GM03348 (cell line): ENCODE data around the gene CTNNA3.

ENCODE experiments used
- DNase-seq: peaks from one replicate; pipeline ENCODE4 v3.0.0; 2012; ENCODE audit warnings: low spot score

The CTNNA3 gene

GRCh38 chr10:66284621-66285020, 1411.4 kb downstream of the CTNNA3 start:
- no peak for DNase-seq

- no peak for DNase-seq
Measured at GRCh38 chr10:66283874-66284464, 1412.0 kb downstream of the CTNNA3 start.

- no peak for DNase-seq
Measured at GRCh38 chr10:66283064-66283463, 1412.9 kb downstream of the CTNNA3 start.

- DNase-seq: no peak
Measured at GRCh38 chr10:66281327-66281726, 1414.7 kb downstream of the CTNNA3 start.

- no peak for DNase-seq
Measured at GRCh38 chr10:66277481-66277880, 1418.5 kb downstream of the CTNNA3 start.

GRCh38 chr10:66273966-66274519, 1422.0 kb downstream of the CTNNA3 start:
- DNase-seq: no peak

- DNase-seq: no peak
Measured at GRCh38 chr10:66265398-66265797, 1430.6 kb downstream of the CTNNA3 start.

GRCh38 chr10:66259836-66260235, 1436.2 kb downstream of the CTNNA3 start:
- no peak for DNase-seq

GRCh38 chr10:66258693-66259092, 1437.3 kb downstream of the CTNNA3 start:
- no peak for DNase-seq

GRCh38 chr10:66257801-66258200, 1438.2 kb downstream of the CTNNA3 start:
- DNase-seq: no peak

GRCh38 chr10:66252986-66253385, 1443.0 kb downstream of the CTNNA3 start:
- DNase-seq: no peak

- DNase-seq: no peak
Measured at GRCh38 chr10:66246177-66246576, 1449.8 kb downstream of the CTNNA3 start.

- DNase-seq: no peak
Measured at GRCh38 chr10:66244953-66245352, 1451.0 kb downstream of the CTNNA3 start.

GRCh38 chr10:66242885-66243284, 1453.1 kb downstream of the CTNNA3 start:
- DNase-seq: no peak

- DNase-seq: no peak
Measured at GRCh38 chr10:66239062-66239461, 1456.9 kb downstream of the CTNNA3 start.

GRCh38 chr10:66238343-66238742, 1457.7 kb downstream of the CTNNA3 start:
- DNase-seq: no peak

- DNase-seq: no peak
Measured at GRCh38 chr10:66234872-66235271, 1461.1 kb downstream of the CTNNA3 start.

GRCh38 chr10:66228887-66229286, 1467.1 kb downstream of the CTNNA3 start:
- DNase-seq: no peak

GRCh38 chr10:66223656-66224055, 1472.3 kb downstream of the CTNNA3 start:
- no peak for DNase-seq

GRCh38 chr10:66222462-66223046, 1473.4 kb downstream of the CTNNA3 start:
- DNase-seq: no peak

GRCh38 chr10:66218981-66219587, 1476.9 kb downstream of the CTNNA3 start:
- no peak for DNase-seq

GRCh38 chr10:66218289-66218688, 1477.7 kb downstream of the CTNNA3 start:
- no peak for DNase-seq

- no peak for DNase-seq
Measured at GRCh38 chr10:66215920-66216319, 1480.1 kb downstream of the CTNNA3 start.
